Middle frontal gyrus (tissue), 1 donor: Measurements from ENCODE around the gene VSIR.

Experiments used
- DNase-seq: peaks from one replicate; pipeline ENCODE4 v3.0.0-alpha.2; 2015; ENCODE audit warnings: low spot score; ENCODE audit errors: extremely low spot score

The VSIR gene

GRCh38 chr10:71714031-71714410, 59.3 kb downstream of the VSIR start:
- no peak for DNase-seq

GRCh38 chr10:71713135-71714030, 59.9 kb downstream of the VSIR start:
- peak; percentile 62 for DNase-seq

GRCh38 chr10:71712572-71713134, 60.7 kb downstream of the VSIR start:
- no peak for DNase-seq

GRCh38 chr10:71712170-71712569, 61.1 kb downstream of the VSIR start:
- no peak for DNase-seq

- DNase-seq = no peak
Measured at GRCh38 chr10:71711052-71711623, 62.2 kb downstream of the VSIR start.

- no peak for DNase-seq
Measured at GRCh38 chr10:71710519-71710918, 62.8 kb downstream of the VSIR start.

GRCh38 chr10:71708897-71709882, 64.1 kb downstream of the VSIR start:
- DNase-seq = no peak

- peak; percentile 15 for DNase-seq
Measured at GRCh38 chr10:71708301-71708703, 65.0 kb downstream of the VSIR start.

GRCh38 chr10:71707240-71707789, 66.0 kb downstream of the VSIR start:
- no peak for DNase-seq

GRCh38 chr10:71706216-71707121, 66.9 kb downstream of the VSIR start:
- DNase-seq = no peak

- DNase-seq = no peak
Measured at GRCh38 chr10:71705582-71705981, 67.7 kb downstream of the VSIR start.

GRCh38 chr10:71704816-71705215, 68.5 kb downstream of the VSIR start:
- no peak for DNase-seq

- DNase-seq = no peak
Measured at GRCh38 chr10:71703577-71703976, 69.7 kb downstream of the VSIR start.

- DNase-seq = no peak
Measured at GRCh38 chr10:71701496-71702132, 71.7 kb downstream of the VSIR start.

- no peak for DNase-seq
Measured at GRCh38 chr10:71700731-71701368, 72.5 kb downstream of the VSIR start.

GRCh38 chr10:71698737-71699136, 74.6 kb downstream of the VSIR start:
- DNase-seq = no peak

- no peak for DNase-seq
Measured at GRCh38 chr10:71697938-71698709, 75.2 kb downstream of the VSIR start.
